GM18508 (cell line): ENCODE data around the gene BTNL9.
"Not testable (repeated sequence)": the region's sequence is repeated elsewhere in the genome, so short reads cannot be mapped to it uniquely, and the experiment has no call there.

Experiments used
- ATAC-seq: cut with Tn5 transposase; IDR thresholded peaks from one replicate; pipeline ENCODE4 v1.9.1; 2021; ENCODE audit warnings: moderate number of reproducible peaks; ENCODE audit not compliant: insufficient read depth, unreplicated experiment

Gene BTNL9

DNA sequence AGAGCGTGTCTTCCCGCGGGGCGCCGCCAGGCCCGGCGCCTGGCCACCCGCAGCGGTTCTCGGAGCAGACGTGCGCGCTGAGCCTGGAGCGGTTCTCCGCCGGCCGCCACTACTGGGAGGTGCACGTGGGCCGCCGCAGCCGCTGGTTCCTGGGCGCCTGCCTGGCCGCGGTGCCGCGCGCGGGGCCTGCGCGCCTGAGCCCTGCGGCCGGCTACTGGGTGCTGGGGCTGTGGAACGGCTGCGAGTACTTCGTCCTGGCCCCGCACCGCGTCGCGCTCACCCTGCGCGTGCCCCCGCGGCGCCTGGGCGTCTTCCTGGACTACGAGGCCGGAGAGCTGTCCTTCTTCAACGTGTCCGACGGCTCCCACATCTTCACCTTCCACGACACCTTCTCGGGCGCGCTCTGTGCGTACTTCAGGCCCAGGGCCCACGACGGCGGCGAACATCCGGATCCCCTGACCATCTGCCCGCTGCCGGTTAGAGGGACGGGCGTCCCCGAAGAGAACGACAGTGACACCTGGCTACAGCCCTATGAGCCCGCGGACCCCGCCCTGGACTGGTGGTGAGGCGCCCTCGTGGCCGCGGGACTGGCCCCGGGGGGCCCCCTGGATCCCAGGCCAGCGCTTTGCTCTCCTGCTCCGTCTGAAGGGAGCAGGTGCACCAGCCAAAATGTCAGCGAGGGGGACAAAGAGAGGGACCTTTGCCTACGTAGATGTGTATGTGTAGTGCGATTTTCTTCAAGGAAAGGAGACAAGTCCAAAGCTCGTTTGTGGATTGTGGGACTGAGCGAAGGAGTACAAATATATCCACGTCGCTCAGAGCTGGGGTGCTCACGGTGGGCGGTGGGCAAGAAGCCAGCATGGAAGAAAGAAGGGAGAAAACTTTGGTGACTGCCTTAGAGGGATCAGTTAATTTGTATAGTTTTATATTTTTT, 19.5 kb downstream of the BTNL9 start:
- ATAC-seq: no peak

DNA sequence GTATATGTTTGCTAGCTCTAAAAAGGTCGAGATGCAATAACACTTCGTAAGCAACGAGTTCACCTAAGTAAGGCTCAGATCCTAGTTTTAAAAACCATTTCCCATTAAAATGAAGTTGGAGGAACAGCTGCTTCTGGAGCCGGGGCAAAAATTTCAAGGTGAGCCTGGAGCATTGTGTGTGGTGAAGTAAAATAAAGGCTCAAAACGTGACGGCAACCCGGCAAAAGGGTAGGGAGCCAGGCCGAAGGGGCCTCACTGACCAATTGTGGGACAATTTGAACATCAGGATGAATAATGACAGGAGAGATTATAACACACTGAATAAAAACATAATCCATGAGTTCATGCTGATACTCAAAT, 20.1 kb downstream of the BTNL9 start:
- ATAC-seq: no peak

DNA sequence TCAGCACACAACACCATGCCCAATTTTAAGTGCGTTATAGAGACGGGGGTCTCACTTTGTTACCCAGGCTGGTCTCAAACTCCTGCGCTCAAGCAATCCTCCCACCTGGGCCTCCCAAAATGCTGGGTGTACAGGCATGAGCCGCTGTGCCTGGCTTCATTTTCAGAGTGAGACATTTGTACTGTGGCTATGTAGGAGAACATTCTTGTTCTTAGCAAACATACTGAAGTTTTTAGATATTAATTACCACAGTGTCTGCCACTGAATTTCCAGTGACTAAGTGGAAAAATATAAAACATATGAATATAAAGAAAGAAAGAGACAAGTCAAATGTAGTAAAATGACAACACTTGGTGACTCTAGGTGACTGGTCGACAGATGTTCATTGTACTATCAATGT, 20.9 kb downstream of the BTNL9 start:
- ATAC-seq: no peak

DNA sequence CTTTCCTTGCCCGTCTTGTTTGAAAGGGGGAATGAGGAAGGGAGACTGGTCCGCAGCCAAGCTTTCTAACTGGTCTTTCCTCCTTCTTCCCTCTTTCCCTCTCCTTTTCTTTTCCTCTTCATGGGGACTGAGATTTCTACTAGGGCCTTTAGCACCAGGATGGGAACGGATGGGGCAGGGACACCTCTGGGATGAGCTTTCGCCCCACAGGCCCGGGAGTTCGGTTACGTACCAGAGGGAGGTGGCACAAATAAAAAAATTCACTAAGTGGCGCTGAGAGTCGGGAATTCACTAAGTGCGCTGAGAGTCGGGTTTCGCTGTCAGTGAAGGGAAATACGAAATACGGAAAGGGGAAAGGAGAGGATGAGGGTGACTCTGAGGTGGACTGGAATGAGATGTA, 21.6 kb downstream of the BTNL9 start:
- no peak for ATAC-seq

DNA sequence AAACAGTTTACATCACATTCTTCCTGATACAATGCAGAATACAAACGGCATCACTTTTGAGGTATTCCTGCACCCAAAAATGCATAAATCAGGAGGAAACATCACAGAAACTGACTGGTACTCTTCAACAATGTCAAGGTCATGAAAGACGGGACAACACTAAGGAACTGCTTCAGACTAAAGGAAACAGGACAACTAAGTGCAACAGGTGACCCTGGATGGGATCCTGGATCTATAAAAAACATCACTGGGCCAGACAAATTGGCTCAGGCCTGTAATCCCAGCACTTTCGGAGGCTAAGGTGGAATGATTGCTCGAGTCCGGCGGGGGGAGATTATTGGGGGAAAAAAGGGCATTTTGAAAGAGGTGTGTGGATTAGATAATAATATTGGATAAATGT, 22.6 kb downstream of the BTNL9 start:
- ATAC-seq: no peak

GRCh38 chr5:181063514-181063913, 23.4 kb downstream of the BTNL9 start:
- ATAC-seq: no peak

DNA sequence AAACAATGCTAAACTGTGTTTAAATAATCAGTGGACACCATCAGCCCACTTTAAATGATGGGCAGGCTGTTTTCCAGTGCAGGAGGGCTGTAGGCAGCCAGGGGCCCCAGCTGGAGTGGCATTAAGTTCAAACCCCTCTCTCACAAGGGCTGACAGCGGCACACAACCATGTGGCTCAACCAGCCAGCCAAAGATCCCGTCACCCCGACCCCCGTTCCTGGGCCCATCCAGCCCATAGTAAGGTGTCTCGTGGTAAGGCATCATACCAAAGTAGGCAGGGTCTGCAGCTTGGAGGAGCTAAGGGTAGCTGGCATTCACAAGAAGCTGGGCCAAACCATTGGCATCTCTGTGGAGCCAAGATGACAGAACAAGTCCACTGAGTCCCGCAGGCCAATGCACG, 24.9 kb downstream of the BTNL9 start:
- no peak for ATAC-seq

GRCh38 chr5:181069767-181070491, 29.9 kb downstream of the BTNL9 start:
- no peak for ATAC-seq

- ATAC-seq: no peak
Observed at GRCh38 chr5:181070523-181070922, 30.5 kb downstream of the BTNL9 start.

DNA sequence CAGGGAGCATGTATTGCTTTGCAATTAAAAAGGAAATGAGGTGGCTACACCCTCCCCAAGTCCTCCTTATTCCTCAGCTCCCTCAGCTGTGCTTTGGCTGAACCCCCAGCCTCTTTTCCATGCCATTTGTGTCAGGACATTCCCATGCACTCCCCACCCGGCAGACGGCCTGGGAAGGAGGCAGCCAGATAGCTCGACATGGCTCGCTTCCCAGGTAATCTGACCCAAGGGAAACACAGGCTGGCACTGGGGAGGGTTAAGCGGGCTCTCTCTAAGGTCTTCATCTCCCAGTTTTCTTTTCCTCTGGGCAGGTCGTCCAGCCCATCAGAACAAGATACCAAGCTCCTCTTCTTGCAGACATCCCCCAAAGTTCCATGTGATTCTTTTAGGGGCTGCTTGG, 31.2 kb downstream of the BTNL9 start:
- ATAC-seq: no peak

- ATAC-seq: no peak
Observed at GRCh38 chr5:181076920-181077319, 36.9 kb downstream of the BTNL9 start.

GRCh38 chr5:181081989-181082388, 41.9 kb downstream of the BTNL9 start:
- ATAC-seq: no peak

GRCh38 chr5:181084621-181085195, 44.6 kb downstream of the BTNL9 start:
- no peak for ATAC-seq

DNA sequence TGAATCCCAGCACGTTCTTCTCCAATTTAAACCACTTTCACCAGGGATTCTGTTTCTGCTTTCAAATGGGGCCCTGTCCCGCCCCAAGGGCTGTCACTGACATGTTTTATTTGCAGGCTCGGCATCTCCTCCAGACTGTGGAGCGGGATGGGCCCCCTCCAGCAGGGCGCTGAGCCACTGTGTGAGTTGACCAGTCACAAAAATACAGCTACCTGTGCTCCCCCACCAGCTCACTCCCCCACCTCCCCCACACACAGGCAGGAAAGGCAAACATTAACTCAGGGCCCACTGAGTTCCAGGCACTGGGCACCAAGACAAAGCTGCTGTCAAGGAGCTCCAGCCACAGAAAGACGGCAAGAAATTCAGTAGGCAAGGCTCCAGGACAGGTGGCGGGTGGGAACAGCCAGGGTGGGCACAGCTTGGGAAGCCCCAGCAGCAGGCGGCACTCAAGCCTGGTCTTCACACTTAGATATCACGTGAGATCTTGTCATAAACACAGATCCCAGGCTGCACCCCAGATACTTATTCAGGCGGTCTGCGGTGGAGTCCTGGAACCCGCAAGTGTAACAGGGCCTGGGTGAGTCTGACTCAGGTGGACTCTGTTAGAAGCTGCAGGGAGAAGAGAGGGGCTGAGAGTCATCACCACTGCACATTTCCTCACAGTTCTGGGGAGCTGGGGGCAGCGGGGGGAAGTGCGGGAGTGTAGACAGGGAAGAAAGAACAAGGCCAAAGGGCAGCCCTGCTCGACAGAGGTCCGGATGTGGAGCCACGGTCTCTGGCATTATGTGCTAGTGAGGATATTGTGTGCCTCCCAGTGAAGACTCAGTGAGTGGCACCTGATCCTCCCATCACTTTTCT, 46.2 kb downstream of the BTNL9 start:
- no peak for ATAC-seq

GRCh38 chr5:181086884-181087205, 46.8 kb downstream of the BTNL9 start:
- ATAC-seq: no peak

DNA sequence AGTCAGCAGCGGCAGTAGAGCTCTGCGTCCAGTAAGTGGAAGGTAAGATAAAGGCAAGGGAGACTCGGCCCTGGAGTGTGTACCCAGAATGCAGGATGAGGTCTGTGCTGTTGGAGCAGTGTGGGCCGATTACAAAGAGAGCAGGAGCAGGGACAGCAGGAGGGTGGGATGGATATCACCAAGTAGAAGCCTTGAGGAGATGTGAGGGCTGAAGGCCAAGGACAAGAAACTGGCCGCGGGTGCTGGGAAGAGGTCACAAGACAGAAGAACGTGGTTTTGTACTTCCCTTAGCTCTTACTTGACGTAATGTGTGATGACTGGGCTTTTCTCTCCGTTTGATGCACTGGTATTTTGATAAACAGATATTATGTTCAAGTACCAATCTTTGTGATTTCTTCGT, 47.2 kb downstream of the BTNL9 start:
- ATAC-seq: no peak

GRCh38 chr5:181088289-181088688, 48.2 kb downstream of the BTNL9 start:
- no peak for ATAC-seq

GRCh38 chr5:181092428-181092827, 52.4 kb downstream of the BTNL9 start:
- no peak for ATAC-seq

DNA sequence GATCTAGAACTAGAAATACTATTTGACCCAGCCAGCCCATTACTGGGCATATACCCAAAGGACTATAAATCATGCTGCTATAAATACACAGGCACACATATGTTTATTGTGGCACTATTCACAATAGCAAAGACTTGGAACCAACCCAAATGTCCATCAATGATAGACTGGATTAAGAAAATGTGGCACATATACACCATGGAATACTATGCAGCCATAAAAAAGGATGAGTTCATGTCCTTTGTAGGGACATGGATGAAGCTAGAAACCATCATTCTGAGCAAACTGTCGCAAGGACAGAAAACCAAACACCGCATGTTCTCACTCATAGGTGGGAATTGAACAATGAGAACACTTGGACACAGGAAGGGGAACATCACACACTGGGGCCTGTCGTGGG, 55.1 kb downstream of the BTNL9 start:
- ATAC-seq: not testable (repeated sequence)

DNA sequence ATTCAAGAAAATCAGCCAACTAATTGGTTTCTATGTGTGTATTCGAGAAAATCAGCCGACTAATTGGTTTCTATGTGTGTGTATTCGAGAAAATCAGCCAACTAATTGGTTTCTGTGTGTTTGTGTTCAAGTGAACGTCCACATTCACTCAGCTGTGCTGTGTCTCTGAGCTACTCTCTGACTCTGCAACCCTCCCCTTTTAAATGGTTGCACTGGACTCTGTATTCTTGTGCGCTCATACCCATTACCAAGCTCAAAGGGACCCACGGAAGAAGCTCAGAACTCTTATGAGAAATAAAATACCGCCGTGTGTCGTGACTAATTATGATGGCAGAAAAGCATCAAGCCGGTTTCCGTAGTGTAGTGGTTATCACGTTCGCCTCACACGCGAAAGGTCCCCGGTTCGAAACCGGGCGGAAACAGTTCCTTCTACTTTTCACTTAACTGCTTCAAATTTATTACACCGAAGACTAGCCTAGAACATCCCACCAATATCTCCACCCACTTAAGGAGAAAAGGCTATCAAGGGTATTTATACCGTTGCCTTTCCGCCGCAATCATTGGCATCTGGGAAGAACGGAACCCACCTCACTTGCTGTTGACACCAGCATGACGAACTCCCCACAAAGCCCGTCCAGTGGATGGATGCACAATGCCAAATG, 56.8 kb downstream of the BTNL9 start:
- ATAC-seq: not testable (repeated sequence)
